ENCODE data around the gene AHNAK. TPM values are rescaled to one million over a fixed set of nuclear protein-coding genes. Genes with fewer than 3 reads are reported as not detected.
"Not testable (repeated sequence)": the region's sequence is repeated elsewhere in the genome, so short reads cannot be mapped to it uniquely, and the experiment has no call there.

The AHNAK gene, protein sequence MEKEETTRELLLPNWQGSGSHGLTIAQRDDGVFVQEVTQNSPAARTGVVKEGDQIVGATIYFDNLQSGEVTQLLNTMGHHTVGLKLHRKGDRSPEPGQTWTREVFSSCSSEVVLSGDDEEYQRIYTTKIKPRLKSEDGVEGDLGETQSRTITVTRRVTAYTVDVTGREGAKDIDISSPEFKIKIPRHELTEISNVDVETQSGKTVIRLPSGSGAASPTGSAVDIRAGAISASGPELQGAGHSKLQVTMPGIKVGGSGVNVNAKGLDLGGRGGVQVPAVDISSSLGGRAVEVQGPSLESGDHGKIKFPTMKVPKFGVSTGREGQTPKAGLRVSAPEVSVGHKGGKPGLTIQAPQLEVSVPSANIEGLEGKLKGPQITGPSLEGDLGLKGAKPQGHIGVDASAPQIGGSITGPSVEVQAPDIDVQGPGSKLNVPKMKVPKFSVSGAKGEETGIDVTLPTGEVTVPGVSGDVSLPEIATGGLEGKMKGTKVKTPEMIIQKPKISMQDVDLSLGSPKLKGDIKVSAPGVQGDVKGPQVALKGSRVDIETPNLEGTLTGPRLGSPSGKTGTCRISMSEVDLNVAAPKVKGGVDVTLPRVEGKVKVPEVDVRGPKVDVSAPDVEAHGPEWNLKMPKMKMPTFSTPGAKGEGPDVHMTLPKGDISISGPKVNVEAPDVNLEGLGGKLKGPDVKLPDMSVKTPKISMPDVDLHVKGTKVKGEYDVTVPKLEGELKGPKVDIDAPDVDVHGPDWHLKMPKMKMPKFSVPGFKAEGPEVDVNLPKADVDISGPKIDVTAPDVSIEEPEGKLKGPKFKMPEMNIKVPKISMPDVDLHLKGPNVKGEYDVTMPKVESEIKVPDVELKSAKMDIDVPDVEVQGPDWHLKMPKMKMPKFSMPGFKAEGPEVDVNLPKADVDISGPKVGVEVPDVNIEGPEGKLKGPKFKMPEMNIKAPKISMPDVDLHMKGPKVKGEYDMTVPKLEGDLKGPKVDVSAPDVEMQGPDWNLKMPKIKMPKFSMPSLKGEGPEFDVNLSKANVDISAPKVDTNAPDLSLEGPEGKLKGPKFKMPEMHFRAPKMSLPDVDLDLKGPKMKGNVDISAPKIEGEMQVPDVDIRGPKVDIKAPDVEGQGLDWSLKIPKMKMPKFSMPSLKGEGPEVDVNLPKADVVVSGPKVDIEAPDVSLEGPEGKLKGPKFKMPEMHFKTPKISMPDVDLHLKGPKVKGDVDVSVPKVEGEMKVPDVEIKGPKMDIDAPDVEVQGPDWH (N-terminal part only)
- polyA plus RNA-seq (2013, experiment 1 of 2) = 88.1 TPM
- polyA plus RNA-seq (2013, experiment 2 of 2) = 82.4 TPM

GRCh38 chr11:62546244-62546928 is at the start of gene AHNAK:
Gene AHNAK (minus strand): TSS chr11:62546806. CDS start chr11:62536098, 10,708 bp downstream.
- 0 to 1% methylated on average over 32 to 45 of the region's 69 CpGs for WGBS, 2 experiments (ENCODE audit: insufficient coverage in 2 of 2)
- peaks cover 41% of the 10 kb centered on the region for H3K4me1 ChIP-seq (ENCODE audit: control insufficient read depth, insufficient read depth, low read length, poor library complexity, severe bottlenecking)

DNA sequence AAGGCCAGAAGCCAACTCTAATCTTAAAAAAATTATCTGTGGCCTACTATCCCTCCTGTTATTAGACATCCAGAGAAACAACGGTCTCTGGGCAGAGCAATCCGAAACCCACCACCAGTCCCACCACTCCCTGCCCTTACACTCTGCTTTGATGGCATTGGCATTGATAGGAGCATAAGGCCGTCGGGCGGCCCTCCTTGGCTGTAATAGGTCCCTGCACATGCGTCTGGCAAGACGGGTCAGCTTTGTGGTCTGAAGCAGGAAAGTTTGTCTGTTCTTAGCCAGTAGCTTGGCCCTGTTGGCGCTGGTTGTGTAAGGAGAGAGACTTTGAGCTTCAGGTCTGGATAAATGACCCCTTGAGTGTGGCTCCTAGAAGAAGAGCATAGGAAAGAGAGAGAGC is 48.5 kb upstream of the AHNAK start:
- 80 to 99% methylated on average over 1 to 8 of the region's 8 CpGs for WGBS, 2 experiments (ENCODE audit: insufficient coverage in 2 of 2)
- peaks cover 27% of the 10 kb centered on the region for H3K4me1 ChIP-seq (ENCODE audit: control insufficient read depth, insufficient read depth, low read length, poor library complexity, severe bottlenecking)
- peaks cover 72% of the 10 kb centered on the region for H3K36me3 ChIP-seq (ENCODE audit: control insufficient read depth, insufficient read depth, low read length)
- no peaks in the 10 kb centered on the region for H3K9me3 ChIP-seq (ENCODE audit: control insufficient read depth, low read length)
- no peak overlapping the region for H3K27ac ChIP-seq (ENCODE audit: low read depth, low read length, severe bottlenecking)
- H3K4me3 ChIP-seq (ENCODE audit: extremely low read depth, insufficient read depth, low read length, poor library complexity, severe bottlenecking) = no peak overlapping the region

More at GRCh38 chr11:62546244-62546928, at the start of gene AHNAK:
- H3K36me3 ChIP-seq (ENCODE audit: control insufficient read depth, insufficient read depth, low read length) = peaks cover 16% of the 10 kb centered on the region
- H3K27ac ChIP-seq (ENCODE audit: low read depth, low read length, severe bottlenecking) = peak within 1 kb of the TSS; percentile 86
- H3K9me3 ChIP-seq (ENCODE audit: control insufficient read depth, low read length) = no peaks in the 10 kb centered on the region
- H3K4me3 ChIP-seq (ENCODE audit: extremely low read depth, insufficient read depth, low read length, poor library complexity, severe bottlenecking) = peak within 1 kb of the TSS; percentile 96

- WGBS, 2 experiments (ENCODE audit: insufficient coverage in 2 of 2) = 78 to 95% methylated on average over 7 of the region's 13 CpGs
- no peak overlapping the region for H3K27ac ChIP-seq (ENCODE audit: low read depth, low read length, severe bottlenecking)
Observed at GRCh38 chr11:62593434-62594044, 46.9 kb upstream of the AHNAK start.

DNA sequence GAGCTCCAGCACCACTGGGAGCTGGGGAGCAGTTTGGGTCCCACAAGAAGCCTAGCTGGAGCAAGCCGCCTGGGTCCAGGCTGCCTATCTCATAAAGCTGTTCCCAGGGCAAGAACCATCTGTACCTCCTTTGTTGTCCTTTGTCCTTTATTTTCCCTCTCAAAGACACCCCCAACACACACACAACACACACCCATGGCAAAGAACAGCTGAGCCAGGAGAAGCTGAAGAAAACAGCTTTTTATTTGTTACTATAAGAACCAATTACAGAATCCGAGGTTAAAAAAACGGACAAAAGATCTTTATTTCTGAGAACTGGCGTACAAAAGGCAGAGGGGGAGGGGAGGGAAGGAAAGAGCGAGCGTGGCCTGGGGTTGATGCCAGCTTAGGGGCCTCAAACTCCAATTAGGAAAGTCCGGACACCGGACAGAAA is 46.4 kb upstream of the AHNAK start:
- Histone ChIP-seq H3K9me3 (ENCODE audit: control insufficient read depth, low read length) (no peaks in the 10 kb centered on the region), H3K36me3 (ENCODE audit: control insufficient read depth, insufficient read depth, low read length) (peaks cover 66% of the 10 kb centered on the region), H3K4me1 (ENCODE audit: control insufficient read depth, insufficient read depth, low read length, poor library complexity, severe bottlenecking) (peaks cover 12% of the 10 kb centered on the region), H3K27ac (ENCODE audit: low read depth, low read length, severe bottlenecking) (no peak overlapping the region), H3K4me3 (ENCODE audit: extremely low read depth, insufficient read depth, low read length, poor library complexity, severe bottlenecking) (no peak overlapping the region)
- 100% methylated on average over 3 of the region's 8 CpGs; no CpG with 5 or more reads in 1 of the 2 experiments for WGBS, 2 experiments (ENCODE audit: insufficient coverage in 2 of 2)

More at GRCh38 chr11:62593434-62594044, 46.9 kb upstream of the AHNAK start:
- peaks cover 66% of the 10 kb centered on the region for H3K36me3 ChIP-seq (ENCODE audit: control insufficient read depth, insufficient read depth, low read length)
- no peak overlapping the region for H3K4me3 ChIP-seq (ENCODE audit: extremely low read depth, insufficient read depth, low read length, poor library complexity, severe bottlenecking)
- H3K4me1 ChIP-seq (ENCODE audit: control insufficient read depth, insufficient read depth, low read length, poor library complexity, severe bottlenecking) = peaks cover 15% of the 10 kb centered on the region
- H3K9me3 ChIP-seq (ENCODE audit: control insufficient read depth, low read length) = no peaks in the 10 kb centered on the region

GRCh38 chr11:62592146-62592815 is 45.7 kb upstream of the AHNAK start:
- Histone ChIP-seq H3K4me3 (ENCODE audit: extremely low read depth, insufficient read depth, low read length, poor library complexity, severe bottlenecking) (peak overlapping the region; percentile 93), H3K4me1 (ENCODE audit: control insufficient read depth, insufficient read depth, low read length, poor library complexity, severe bottlenecking) (peaks cover 12% of the 10 kb centered on the region), H3K9me3 (ENCODE audit: control insufficient read depth, low read length) (no peaks in the 10 kb centered on the region), H3K27ac (ENCODE audit: low read depth, low read length, severe bottlenecking) (peak overlapping the region; percentile 90), H3K36me3 (ENCODE audit: control insufficient read depth, insufficient read depth, low read length) (peaks cover 66% of the 10 kb centered on the region)
- 39% methylated on average over 14 to 16 of the region's 17 CpGs for WGBS, 2 experiments (ENCODE audit: insufficient coverage in 2 of 2)

- Histone ChIP-seq H3K4me1 (ENCODE audit: control insufficient read depth, insufficient read depth, low read length, poor library complexity, severe bottlenecking) (peaks cover 12% of the 10 kb centered on the region), H3K27ac (ENCODE audit: low read depth, low read length, severe bottlenecking) (peak within 1 kb of the TSS; percentile 91), H3K9me3 (ENCODE audit: control insufficient read depth, low read length) (no peaks in the 10 kb centered on the region), H3K4me3 (ENCODE audit: extremely low read depth, insufficient read depth, low read length, poor library complexity, severe bottlenecking) (peak within 1 kb of the TSS; percentile 93), H3K36me3 (ENCODE audit: control insufficient read depth, insufficient read depth, low read length) (peaks cover 66% of the 10 kb centered on the region)
- 0 to 1% methylated on average over 38 to 52 of the region's 58 CpGs for WGBS, 2 experiments (ENCODE audit: insufficient coverage in 2 of 2)
Observed at GRCh38 chr11:62591448-62592145, 45.0 kb upstream of the AHNAK start, which contains the start of gene TUT1. Gene TUT1 (minus strand): TSS chr11:62591523. CDS start chr11:62591485, 38 bp downstream.

- 85 to 92% methylated on average over 10 to 15 of the region's 18 CpGs for WGBS, 2 experiments (ENCODE audit: insufficient coverage in 2 of 2)
- Histone ChIP-seq H3K9me3 (ENCODE audit: control insufficient read depth, low read length) (no peaks in the 10 kb centered on the region), H3K4me1 (ENCODE audit: control insufficient read depth, insufficient read depth, low read length, poor library complexity, severe bottlenecking) (peaks cover 12% of the 10 kb centered on the region), H3K36me3 (ENCODE audit: control insufficient read depth, insufficient read depth, low read length) (peaks cover 60% of the 10 kb centered on the region), H3K27ac (ENCODE audit: low read depth, low read length, severe bottlenecking) (no peak overlapping the region), H3K4me3 (ENCODE audit: extremely low read depth, insufficient read depth, low read length, poor library complexity, severe bottlenecking) (no peak overlapping the region)
Observed at GRCh38 chr11:62588966-62589637, 42.5 kb upstream of the AHNAK start.

GRCh38 chr11:62585356-62585755 is 38.8 kb upstream of the AHNAK start:
- H3K4me3 ChIP-seq (ENCODE audit: extremely low read depth, insufficient read depth, low read length, poor library complexity, severe bottlenecking); H3K4me1 ChIP-seq (ENCODE audit: control insufficient read depth, insufficient read depth, low read length, poor library complexity, severe bottlenecking); H3K9me3 ChIP-seq (ENCODE audit: control insufficient read depth, low read length); H3K27ac ChIP-seq (ENCODE audit: low read depth, low read length, severe bottlenecking): not testable (repeated sequence)
- WGBS, 2 experiments (ENCODE audit: insufficient coverage in 2 of 2) = 95 to 100% methylated on average over 7 of the region's 7 CpGs
- peaks cover 75% of the 10 kb centered on the region for H3K36me3 ChIP-seq (ENCODE audit: control insufficient read depth, insufficient read depth, low read length)
